GM23338 (cell line): ENCODE results near the gene GEN1. TPM values are rescaled to one million over a fixed set of nuclear protein-coding genes. Genes with fewer than 3 reads are reported as not detected.
A peak's percentile ranks its signal among the peaks of the same experiment; 100 is the strongest.

Source experiments
- ATAC-seq: fragments of 200-7000 bp; cut with Tn5 transposase; 3 replicates; pipeline ENCODE4 v1.9.1; 2020
- DNase-seq: peaks from one replicate; pipeline ENCODE4 v3.0.0-alpha.2; 2015; ENCODE audit warnings: low spot score
- H2AFZ ChIP-seq: fragments of 200-600 bp; sonication (generic); 2 replicates; pipeline ENCODE4 v1.8.0; 2016; ENCODE audit warnings: antibody characterized with exemption, mild to moderate bottlenecking, moderate library complexity
- H3F3A ChIP-seq: fragments of 200-600 bp; sonication (generic); replicated peaks from 2 replicates; pipeline ENCODE4 v1.8.0; 2017; ENCODE audit warnings: antibody characterized with exemption, mixed run types, low read depth
- H3K27ac ChIP-seq: fragments of 200-600 bp; sonication (generic); 2 replicates; pipeline ENCODE4 v1.6.1; 2016; ENCODE audit warnings: low read depth
- H3K27me3 ChIP-seq: fragments of 200-600 bp; sonication (generic); 2 replicates; pipeline ENCODE4 v1.8.0; 2016; ENCODE audit warnings: mild to moderate bottlenecking, mixed run types, moderate library complexity; ENCODE audit not compliant: insufficient read depth
- H3K36me3 ChIP-seq: fragments of 200-600 bp; sonication (generic); 2 replicates; pipeline ENCODE4 v1.8.0; 2016; ENCODE audit warnings: mild to moderate bottlenecking; ENCODE audit not compliant: insufficient read depth
- H3K4me1 ChIP-seq: fragments of 200-600 bp; sonication (generic); 2 replicates; pipeline ENCODE4 v1.8.0; 2016; ENCODE audit warnings: mild to moderate bottlenecking, moderate library complexity; ENCODE audit not compliant: insufficient read depth
- H3K4me2 ChIP-seq: fragments of 200-600 bp; sonication (generic); 2 replicates; pipeline ENCODE4 v1.7.1; 2017; ENCODE audit warnings: mixed run types
- H3K4me3 ChIP-seq: fragments of 200-600 bp; sonication (generic); 2 replicates; pipeline ENCODE4 v1.6.1; 2016; ENCODE audit warnings: mixed run types
- H3K79me2 ChIP-seq: fragments of 200-600 bp; sonication (generic); replicated peaks from 2 replicates; pipeline ENCODE4 v1.8.0; 2017; ENCODE audit warnings: mild to moderate bottlenecking; ENCODE audit not compliant: insufficient read depth
- H3K9me2 ChIP-seq: fragments of 200-600 bp; sonication (generic); 2 replicates; pipeline ENCODE4 v1.8.0; 2017; ENCODE audit not compliant: insufficient read depth
- H4K20me1 ChIP-seq: fragments of 200-600 bp; sonication (generic); replicated peaks from 2 replicates; pipeline ENCODE4 v1.8.0; 2017; ENCODE audit warnings: mild to moderate bottlenecking; ENCODE audit not compliant: insufficient read depth
- H3K27ac Mint-ChIP-seq: 2 replicates; pipeline ENCODE4 v1.8.0; 2020; ENCODE audit warnings: inconsistent platforms, mild to moderate bottlenecking, moderate library complexity, mixed read lengths
- H3K27me3 Mint-ChIP-seq: 3 replicates; pipeline ENCODE4 v1.8.0; 2022; ENCODE audit warnings: low read depth, mild to moderate bottlenecking, moderate library complexity, mixed read lengths, inconsistent platforms; ENCODE audit not compliant: insufficient read depth, poor library complexity
- H3K36me3 Mint-ChIP-seq: 3 replicates; pipeline ENCODE4 v1.8.0; 2021; ENCODE audit warnings: low read depth, mild to moderate bottlenecking, inconsistent platforms, moderate library complexity, mixed read lengths
- H3K4me1 Mint-ChIP-seq: 3 replicates; pipeline ENCODE4 v1.8.0; 2020; ENCODE audit warnings: mild to moderate bottlenecking, inconsistent platforms, mixed read lengths
- H3K4me3 Mint-ChIP-seq: 3 replicates; pipeline ENCODE4 v1.8.0; 2021; ENCODE audit warnings: moderate library complexity, mild to moderate bottlenecking, inconsistent platforms, mixed read lengths
- H3K9me3 Mint-ChIP-seq: 3 replicates; pipeline ENCODE4 v1.8.0; 2020; ENCODE audit warnings: moderate library complexity, mild to moderate bottlenecking, inconsistent platforms, mixed read lengths
- CREB1 ChIP-seq: fragments of 250-450 bp; sonication (Bioruptor Pico); IDR thresholded peaks from 2 replicates; pipeline ENCODE4 v1.5.0; 2020; ENCODE audit warnings: low read depth, mild to moderate bottlenecking, moderate library complexity
- EZH2 ChIP-seq: fragments of 200-600 bp; sonication (generic); IDR thresholded peaks from one replicate; pipeline ENCODE4 v1.8.0; 2017; ENCODE audit warnings: antibody characterized with exemption, mild to moderate bottlenecking, low read depth; ENCODE audit not compliant: unreplicated experiment
- EZH2phosphoT487 ChIP-seq: fragments of 200-600 bp; sonication (generic); IDR thresholded peaks from one replicate; pipeline ENCODE4 v1.8.1; 2018; ENCODE audit warnings: antibody characterized with exemption; ENCODE audit not compliant: unreplicated experiment
- JUNB ChIP-seq: IDR thresholded peaks from one replicate; pipeline ENCODE4 v1.6.1; 2016; ENCODE audit warnings: antibody characterized with exemption; ENCODE audit not compliant: unreplicated experiment
- POLR2AphosphoS5 ChIP-seq: IDR thresholded peaks from 2 replicates; pipeline ENCODE4 v1.6.1; 2016; ENCODE audit warnings: antibody characterized with exemption, low read depth
- STAT1 ChIP-seq: IDR thresholded peaks from one replicate; pipeline ENCODE4 v1.6.1; 2016; ENCODE audit warnings: antibody characterized with exemption; ENCODE audit not compliant: unreplicated experiment
- ZNF114 ChIP-seq: fragments of 250-450 bp; sonication (Bioruptor Pico); IDR thresholded peaks from 2 replicates; pipeline ENCODE4 v1.5.0; 2020; ENCODE audit warnings: mild to moderate bottlenecking, moderate library complexity
- ZNF331 ChIP-seq: fragments of 250-450 bp; sonication (Bioruptor Pico); IDR thresholded peaks from 2 replicates; pipeline ENCODE4 v1.5.0; 2020; ENCODE audit warnings: low read depth, mild to moderate bottlenecking, moderate library complexity
- polyA plus RNA-seq: library from polyadenylated mRNA; unstranded; fragments of >200 nt; fragmentation: Nextera tagmentation; extraction: Ambion mirVana; gene quantifications from 2 replicates; pipeline ENCODE4 v1.2.1, GENCODE V29; 2016
- total RNA-seq: library from RNA; depleted of rRNA; stranded (reverse); fragments of >200 nt; shearing (Covaris generic); gene quantifications from 2 replicates; pipeline ENCODE4 v1.2.3, GENCODE V29; 2014
- TF ChIP-seq, protein P1 (sequence below), 2 experiments: fragments of 200-600 bp in 1 of 2; sonication (generic) in 1 of 2; conservative IDR thresholded peaks; 2 replicates each; pipeline versions ENCODE4 v1.5.1 to v1.6.1; 2016 to 2017; ENCODE audit warnings: antibody characterized with exemption in 2 of 2, low read depth in 2 of 2, mild to moderate bottlenecking in 2 of 2, moderate library complexity in 1 of 2
- TF ChIP-seq, protein P2 (sequence below): fragments of 250-450 bp; sonication (Bioruptor Pico); IDR thresholded peaks from 2 replicates; pipeline ENCODE4 v1.5.0; 2020; ENCODE audit warnings: mild to moderate bottlenecking, moderate library complexity

GEN1 gene
- total and polyA plus RNA-seq, 2 experiments from 2014 or later = 14.2 to 43.3 TPM

- Histone ChIP-seq H2AFZ (no peak overlapping the region), H3K4me2 (peak overlapping the region; percentile 91), H3K4me3 (peak overlapping the region; percentile 85), H3K27ac (peak overlapping the region; percentile 94; the same call in 1 of the 2 replicates), H4K20me1 (peaks cover 2% of the 10 kb centered on the region; the same call in 1 of the 2 replicates), H3K79me2 (peaks cover 87% of the 10 kb centered on the region), H3F3A (no peaks in the 10 kb centered on the region), H3K36me3 (no peaks in the 10 kb centered on the region), H3K4me1 (peaks cover 55% of the 10 kb centered on the region), H3K27me3 (no peaks in the 10 kb centered on the region), H3K9me2 (no peaks in the 10 kb centered on the region)
- no peaks in the 10 kb centered on the region for H3K9me3 Mint-ChIP-seq
- DNase-seq (peak; percentile 70), ATAC-seq (peak; percentile 75)
- H3K36me3 Mint-ChIP-seq = peaks cover 3% of the 10 kb centered on the region; the same call in 1 of the 3 replicates
- H3K27ac Mint-ChIP-seq = peak overlapping the region; percentile 86; the same call in 1 of the 2 replicates
- peak overlapping the region; percentile 92 for H3K4me3 Mint-ChIP-seq
- peaks cover 33% of the 10 kb centered on the region for H3K4me1 Mint-ChIP-seq
- TF ChIP-seq POLR2AphosphoS5 (peak; percentile 82), CREB1 (no peak)
- H3K27me3 Mint-ChIP-seq = peaks cover 3% of the 10 kb centered on the region
Measured at GRCh38 chr2:17752892-17753802, 791 bp upstream of the GEN1 start.

DNA sequence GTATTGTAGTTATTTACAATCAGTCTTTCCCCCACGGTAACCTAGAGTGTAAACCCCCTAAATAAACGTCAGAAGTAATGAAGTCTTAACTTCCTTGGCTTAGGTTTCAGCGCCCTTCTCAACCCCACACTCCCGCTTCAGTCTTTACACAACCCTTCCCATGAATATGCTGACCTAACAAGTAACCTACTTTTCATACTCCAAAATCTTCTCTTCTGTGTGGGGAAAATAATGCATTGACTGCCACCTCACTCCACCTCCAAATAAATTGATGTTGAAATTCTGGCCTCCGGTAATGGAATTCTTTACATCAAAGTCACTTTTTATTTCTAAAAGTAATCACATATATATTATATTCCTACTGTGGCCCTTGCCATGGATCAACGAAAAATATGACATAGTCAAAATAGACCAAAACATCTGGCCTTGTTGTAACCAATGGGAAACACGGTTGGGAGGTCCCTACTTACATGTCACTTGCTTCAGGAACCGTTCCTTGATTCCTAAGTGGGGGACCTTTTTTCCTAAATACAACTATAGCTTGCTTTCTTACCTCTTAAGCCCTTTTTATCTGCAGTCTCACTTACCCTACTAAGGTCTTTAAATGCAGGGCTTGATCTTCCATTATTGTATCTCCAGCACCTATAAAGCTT lies 961 bp downstream of the GEN1 start:
- H3K36me3 ChIP-seq = no peaks in the 10 kb centered on the region
- Mint-ChIP-seq H3K4me3 (peak overlapping the region; percentile 92), H3K27me3 (peaks cover 3% of the 10 kb centered on the region), H3K36me3 (peaks cover 3% of the 10 kb centered on the region; the same call in 1 of the 3 replicates), H3K27ac (peak overlapping the region; percentile 98), H3K9me3 (no peaks in the 10 kb centered on the region), H3K4me1 (peaks cover 25% of the 10 kb centered on the region)
- H4K20me1 ChIP-seq = peaks cover 3% of the 10 kb centered on the region; the same call in 1 of the 2 replicates
- H3K4me2 ChIP-seq = peak overlapping the region; percentile 91
- peak overlapping the region; percentile 67; the same call in 1 of the 2 replicates for H2AFZ ChIP-seq
- peak overlapping the region; percentile 85 for H3K4me3 ChIP-seq
- no peak for ATAC-seq
- no peaks in the 10 kb centered on the region for H3K9me2 ChIP-seq
- H3K27ac ChIP-seq = peak overlapping the region; percentile 94; the same call in 1 of the 2 replicates
- peaks cover 43% of the 10 kb centered on the region for H3K4me1 ChIP-seq
- no peak for DNase-seq
- no peaks in the 10 kb centered on the region for H3K27me3 ChIP-seq
- no peaks in the 10 kb centered on the region for H3F3A ChIP-seq
- H3K79me2 ChIP-seq = peaks cover 90% of the 10 kb centered on the region
- TF ChIP-seq, protein P1, sequence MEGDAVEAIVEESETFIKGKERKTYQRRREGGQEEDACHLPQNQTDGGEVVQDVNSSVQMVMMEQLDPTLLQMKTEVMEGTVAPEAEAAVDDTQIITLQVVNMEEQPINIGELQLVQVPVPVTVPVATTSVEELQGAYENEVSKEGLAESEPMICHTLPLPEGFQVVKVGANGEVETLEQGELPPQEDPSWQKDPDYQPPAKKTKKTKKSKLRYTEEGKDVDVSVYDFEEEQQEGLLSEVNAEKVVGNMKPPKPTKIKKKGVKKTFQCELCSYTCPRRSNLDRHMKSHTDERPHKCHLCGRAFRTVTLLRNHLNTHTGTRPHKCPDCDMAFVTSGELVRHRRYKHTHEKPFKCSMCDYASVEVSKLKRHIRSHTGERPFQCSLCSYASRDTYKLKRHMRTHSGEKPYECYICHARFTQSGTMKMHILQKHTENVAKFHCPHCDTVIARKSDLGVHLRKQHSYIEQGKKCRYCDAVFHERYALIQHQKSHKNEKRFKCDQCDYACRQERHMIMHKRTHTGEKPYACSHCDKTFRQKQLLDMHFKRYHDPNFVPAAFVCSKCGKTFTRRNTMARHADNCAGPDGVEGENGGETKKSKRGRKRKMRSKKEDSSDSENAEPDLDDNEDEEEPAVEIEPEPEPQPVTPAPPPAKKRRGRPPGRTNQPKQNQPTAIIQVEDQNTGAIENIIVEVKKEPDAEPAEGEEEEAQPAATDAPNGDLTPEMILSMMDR (conservative IDR thresholded peaks at IDR 0.05; ENCODE audit: low read depth in 2 of 2) = no peak
- TF ChIP-seq, protein P2, sequence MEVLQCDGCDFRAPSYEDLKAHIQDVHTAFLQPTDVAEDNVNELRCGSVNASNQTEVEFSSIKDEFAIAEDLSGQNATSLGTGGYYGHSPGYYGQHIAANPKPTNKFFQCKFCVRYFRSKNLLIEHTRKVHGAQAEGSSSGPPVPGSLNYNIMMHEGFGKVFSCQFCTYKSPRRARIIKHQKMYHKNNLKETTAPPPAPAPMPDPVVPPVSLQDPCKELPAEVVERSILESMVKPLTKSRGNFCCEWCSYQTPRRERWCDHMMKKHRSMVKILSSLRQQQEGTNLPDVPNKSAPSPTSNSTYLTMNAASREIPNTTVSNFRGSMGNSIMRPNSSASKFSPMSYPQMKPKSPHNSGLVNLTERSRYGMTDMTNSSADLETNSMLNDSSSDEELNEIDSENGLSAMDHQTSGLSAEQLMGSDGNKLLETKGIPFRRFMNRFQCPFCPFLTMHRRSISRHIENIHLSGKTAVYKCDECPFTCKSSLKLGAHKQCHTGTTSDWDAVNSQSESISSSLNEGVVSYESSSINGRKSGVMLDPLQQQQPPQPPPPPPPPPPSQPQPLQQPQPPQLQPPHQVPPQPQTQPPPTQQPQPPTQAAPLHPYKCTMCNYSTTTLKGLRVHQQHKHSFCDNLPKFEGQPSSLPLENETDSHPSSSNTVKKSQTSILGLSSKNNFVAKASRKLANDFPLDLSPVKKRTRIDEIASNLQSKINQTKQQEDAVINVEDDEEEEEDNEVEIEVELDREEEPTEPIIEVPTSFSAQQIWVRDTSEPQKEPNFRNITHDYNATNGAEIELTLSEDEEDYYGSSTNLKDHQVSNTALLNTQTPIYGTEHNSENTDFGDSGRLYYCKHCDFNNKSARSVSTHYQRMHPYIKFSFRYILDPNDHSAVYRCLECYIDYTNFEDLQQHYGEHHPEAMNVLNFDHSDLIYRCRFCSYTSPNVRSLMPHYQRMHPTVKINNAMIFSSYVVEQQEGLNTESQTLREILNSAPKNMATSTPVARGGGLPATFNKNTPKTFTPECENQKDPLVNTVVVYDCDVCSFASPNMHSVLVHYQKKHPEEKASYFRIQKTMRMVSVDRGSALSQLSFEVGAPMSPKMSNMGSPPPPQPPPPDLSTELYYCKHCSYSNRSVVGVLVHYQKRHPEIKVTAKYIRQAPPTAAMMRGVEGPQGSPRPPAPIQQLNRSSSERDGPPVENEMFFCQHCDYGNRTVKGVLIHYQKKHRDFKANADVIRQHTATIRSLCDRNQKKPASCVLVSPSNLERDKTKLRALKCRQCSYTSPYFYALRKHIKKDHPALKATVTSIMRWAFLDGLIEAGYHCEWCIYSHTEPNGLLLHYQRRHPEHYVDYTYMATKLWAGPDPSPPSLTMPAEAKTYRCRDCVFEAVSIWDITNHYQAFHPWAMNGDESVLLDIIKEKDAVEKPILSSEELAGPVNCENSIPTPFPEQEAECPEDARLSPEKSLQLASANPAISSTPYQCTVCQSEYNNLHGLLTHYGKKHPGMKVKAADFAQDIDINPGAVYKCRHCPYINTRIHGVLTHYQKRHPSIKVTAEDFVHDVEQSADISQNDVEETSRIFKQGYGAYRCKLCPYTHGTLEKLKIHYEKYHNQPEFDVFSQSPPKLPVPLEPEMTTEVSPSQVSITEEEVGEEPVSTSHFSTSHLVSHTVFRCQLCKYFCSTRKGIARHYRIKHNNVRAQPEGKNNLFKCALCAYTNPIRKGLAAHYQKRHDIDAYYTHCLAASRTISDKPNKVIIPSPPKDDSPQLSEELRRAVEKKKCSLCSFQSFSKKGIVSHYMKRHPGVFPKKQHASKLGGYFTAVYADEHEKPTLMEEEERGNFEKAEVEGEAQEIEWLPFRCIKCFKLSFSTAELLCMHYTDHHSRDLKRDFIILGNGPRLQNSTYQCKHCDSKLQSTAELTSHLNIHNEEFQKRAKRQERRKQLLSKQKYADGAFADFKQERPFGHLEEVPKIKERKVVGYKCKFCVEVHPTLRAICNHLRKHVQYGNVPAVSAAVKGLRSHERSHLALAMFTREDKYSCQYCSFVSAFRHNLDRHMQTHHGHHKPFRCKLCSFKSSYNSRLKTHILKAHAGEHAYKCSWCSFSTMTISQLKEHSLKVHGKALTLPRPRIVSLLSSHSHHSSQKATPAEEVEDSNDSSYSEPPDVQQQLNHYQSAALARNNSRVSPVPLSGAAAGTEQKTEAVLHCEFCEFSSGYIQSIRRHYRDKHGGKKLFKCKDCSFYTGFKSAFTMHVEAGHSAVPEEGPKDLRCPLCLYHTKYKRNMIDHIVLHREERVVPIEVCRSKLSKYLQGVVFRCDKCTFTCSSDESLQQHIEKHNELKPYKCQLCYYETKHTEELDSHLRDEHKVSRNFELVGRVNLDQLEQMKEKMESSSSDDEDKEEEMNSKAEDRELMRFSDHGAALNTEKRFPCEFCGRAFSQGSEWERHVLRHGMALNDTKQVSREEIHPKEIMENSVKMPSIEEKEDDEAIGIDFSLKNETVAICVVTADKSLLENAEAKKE (CRISPR knock-in tag) = no peak
- TF ChIP-seq CREB1 (no peak), ZNF331 (CRISPR knock-in tag) (no peak), ZNF114 (CRISPR knock-in tag) (no peak), STAT1 (no peak), JUNB (no peak), EZH2phosphoT487 (no peak), EZH2 (no peak)
